SK-N-SH (cell line): Measurements from ENCODE around the gene ZDHHC24. TPM values are rescaled to one million over a fixed set of nuclear protein-coding genes. Genes with fewer than 3 reads are reported as not detected.

Experiments used
- CTCF ChIA-PET: fragments of 300-600, 350-600 bp; formaldehyde crosslinking; extraction: SDS; loops from one replicate; lab custom pipeline; 2021; lab: Yijun Ruan, JAX
- POLR2A ChIA-PET: fragments of 350-600 bp; sonication (Branson Sonifier 250); formaldehyde crosslinking; extraction: SDS; loops from one replicate; lab custom pipeline; 2020; ENCODE audit warnings: antibody characterized with exemption, inconsistent platforms; lab: Yijun Ruan, JAX
- DNase-seq: peaks from one replicate; pipeline ENCODE4 v3.0.0; 2012
- H2AFZ ChIP-seq: fragments of 200-600 bp; sonication (generic); 2 replicates; pipeline ENCODE4 v1.8.1; 2016; ENCODE audit warnings: antibody characterized with exemption, mild to moderate bottlenecking, low read depth
- H3F3A ChIP-seq: fragments of 200-600 bp; sonication (generic); replicated peaks from 2 replicates; pipeline ENCODE3; 2016; ENCODE audit warnings: antibody characterized with exemption, mild to moderate bottlenecking; ENCODE audit not compliant: insufficient read depth
- H3K27ac ChIP-seq, 2 experiments: fragments of 200-500 bp in 1 of 2; fragments of 200-600 bp in 1 of 2; sonication (Bioruptor generic) in 1 of 2; sonication (generic), shearing (Covaris generic) in 1 of 2; 2 replicates each; pipeline versions ENCODE4 v1.5.1 to v1.6.1; 2014 to 2016; ENCODE audit warnings: low read depth in 2 of 2, inconsistent platforms in 1 of 2, low read length in 1 of 2, mild to moderate bottlenecking in 1 of 2, mixed read lengths in 1 of 2
- H3K27me3 ChIP-seq: fragments of 200-600 bp; sonication (generic), shearing (Covaris generic); 2 replicates; pipeline ENCODE4 v1.6.1; 2016; ENCODE audit warnings: mixed run types; ENCODE audit not compliant: insufficient read depth
- H3K36me3 ChIP-seq, 2 experiments: fragments of 200-500 bp in 1 of 2; fragments of 200-600 bp in 1 of 2; sonication (Bioruptor generic) in 1 of 2; sonication (generic) in 1 of 2; replicated peaks in 1 of 2; 2 replicates each; pipeline versions ENCODE3 to v1.5.1; 2014 to 2016; ENCODE audit warnings: low read length in 1 of 2, mild to moderate bottlenecking in 1 of 2; ENCODE audit not compliant: insufficient read depth in 2 of 2, control insufficient read depth in 1 of 2
- H3K4me1 ChIP-seq, 2 experiments: fragments of 200-500 bp in 1 of 2; fragments of 200-600 bp in 1 of 2; sonication (Bioruptor generic) in 1 of 2; sonication (generic), shearing (Covaris generic) in 1 of 2; 2 replicates each; pipeline versions ENCODE4 v1.5.1 to v1.6.1; 2014 to 2016; ENCODE audit warnings: low read depth in 1 of 2, low read length in 1 of 2, mixed run types in 1 of 2; ENCODE audit not compliant: insufficient read depth in 2 of 2, control insufficient read depth in 1 of 2
- H3K4me2 ChIP-seq: fragments of 200-600 bp; sonication (generic), shearing (Covaris generic); 2 replicates; pipeline ENCODE4 v1.6.1; 2017; ENCODE audit warnings: mixed run types
- H3K4me3 ChIP-seq, 2 experiments: fragments of 200-500 bp in 1 of 2; fragments of 200-600 bp in 1 of 2; sonication (Bioruptor generic) in 1 of 2; sonication (generic), shearing (Covaris generic) in 1 of 2; 2 replicates each; pipeline versions ENCODE4 v1.5.1 to v1.8.1; 2014 to 2016; ENCODE audit warnings: low read depth in 2 of 2, inconsistent platforms in 1 of 2, low read length in 1 of 2, mild to moderate bottlenecking in 1 of 2, mixed read lengths in 1 of 2, moderate library complexity in 1 of 2
- H3K79me2 ChIP-seq: fragments of 200-600 bp; sonication (generic); 2 replicates; pipeline ENCODE4 v1.8.1; 2017; ENCODE audit warnings: mild to moderate bottlenecking; ENCODE audit not compliant: insufficient read depth
- H3K9ac ChIP-seq: fragments of 200-600 bp; sonication (generic); 2 replicates; pipeline ENCODE4 v1.6.1; 2017; ENCODE audit warnings: mixed run types
- H3K9me2 ChIP-seq: fragments of 200-600 bp; sonication (generic); 2 replicates; pipeline ENCODE4 v1.6.1; 2017; ENCODE audit warnings: mixed run types
- H3K9me3 ChIP-seq: fragments of 200-600 bp; sonication (generic); 2 replicates; pipeline ENCODE4 v1.6.1; 2017; ENCODE audit warnings: mixed run types, mild to moderate bottlenecking, moderate library complexity
- H4K20me1 ChIP-seq: fragments of 200-600 bp; sonication (generic); 2 replicates; pipeline ENCODE4 v1.6.1; 2017; ENCODE audit warnings: mild to moderate bottlenecking, mixed run types; ENCODE audit not compliant: insufficient read depth
- FOSL2 ChIP-seq: IDR thresholded peaks from 2 replicates; pipeline ENCODE4 v1.4.0; 2012; ENCODE audit warnings: low read depth, mild to moderate bottlenecking, moderate library complexity, borderline replicate concordance
- FOXJ3 ChIP-seq: sonication (generic); formaldehyde crosslinking; IDR thresholded peaks from 2 replicates; pipeline ENCODE4 v1.5.1; 2020; ENCODE audit warnings: mild to moderate bottlenecking, missing genetic modification reagents
- IRF3 ChIP-seq: fragments of 150-350 bp; IDR thresholded peaks from 2 replicates; pipeline ENCODE4 v1.6.1; 2016; ENCODE audit warnings: mild to moderate bottlenecking, low read depth, low read length
- JUND ChIP-seq: IDR thresholded peaks from 2 replicates; pipeline ENCODE4 v1.4.0; 2012
- MEF2A ChIP-seq: IDR thresholded peaks from 2 replicates; pipeline ENCODE4 v1.4.0; 2012; ENCODE audit warnings: low read depth, borderline replicate concordance
- MXI1 ChIP-seq: IDR thresholded peaks from 2 replicates; pipeline ENCODE4 v1.6.1; 2012; ENCODE audit warnings: mild to moderate bottlenecking, low read depth, low read length, improper control_type of control experiment
- PBX3 ChIP-seq: IDR thresholded peaks from 2 replicates; pipeline ENCODE4; 2012
- RFX5 ChIP-seq: IDR thresholded peaks from 2 replicates; pipeline ENCODE4 v1.6.1; 2012; ENCODE audit warnings: mild to moderate bottlenecking, improper control_type of control experiment, low read length
- SMC3 ChIP-seq: IDR thresholded peaks from 2 replicates; pipeline ENCODE4 v1.6.1; 2012; ENCODE audit warnings: low read depth, low read length, improper control_type of control experiment
- USF2 ChIP-seq: fragments of 150-350 bp; IDR thresholded peaks from 2 replicates; pipeline ENCODE4 v1.6.1; 2017; ENCODE audit warnings: antibody characterized with exemption, low read length, low read depth, borderline replicate concordance
- YY1 ChIP-seq: IDR thresholded peaks from 2 replicates; pipeline ENCODE4 v1.4.0; 2012; ENCODE audit warnings: low read depth, mild to moderate bottlenecking
- WGBS: methylation state at CpG from one replicate; pipeline ENCODE4 v1.1.6; 2017; ENCODE audit warnings: low lambda C conversion rate; 5-methylcytosine and 5-hydroxymethylcytosine counted together
- polyA plus RNA-seq, 3 experiments: library from polyadenylated mRNA; depleted of rRNA; stranded (reverse); fragments of >200 nt; gene quantifications; 2 replicates each; pipeline ENCODE4 v1.2.3, GENCODE V29; 2012

Gene ZDHHC24
- polyA plus RNA-seq, 1 of the 3 experiments (the other 2 are of a cell fraction), result 13.1 TPM

GRCh38 chr11:66561975-66562248 is 16.1 kb upstream of the ZDHHC24 start:
- Histone ChIP-seq H3K9me2 (no peaks in the 10 kb centered on the region), H3K4me3 (no peak overlapping the region), H3K4me1 (no peaks in the 10 kb centered on the region; a peak in 1 of 4 replicates), H2AFZ (no peak overlapping the region), H4K20me1 (no peaks in the 10 kb centered on the region), H3K4me2 (no peak overlapping the region), H3K9ac (no peak overlapping the region), H3K27ac (no peak overlapping the region), H3K27me3 (no peaks in the 10 kb centered on the region), H3F3A (no peaks in the 10 kb centered on the region), H3K36me3 (no peaks in the 10 kb centered on the region), H3K79me2 (no peaks in the 10 kb centered on the region), H3K9me3 (no peaks in the 10 kb centered on the region)
- no peak for DNase-seq
- CTCF ChIA-PET, result interaction anchor here (1.9 kb wide), 1 partner anchor 116 kb away, joined by 10 read pairs; the partner anchor contains the start of gene RBM4B
- WGBS, result 67% methylated on average over 1 of the region's 9 CpGs
- TF ChIP-seq FOSL2 (no peak), JUND (no peak), USF2 (no peak), MXI1 (no peak), YY1 (no peak), PBX3 (no peak), FOXJ3 (CRISPR knock-in tag) (no peak), IRF3 (no peak), SMC3 (no peak)
- POLR2A ChIA-PET, result interaction anchor here (0.6 to 1.1 kb wide), 2 partner anchors 32 to 116 kb away, joined by 3 read pairs; partner anchors contain the start of gene RBM4B

- H3K9ac ChIP-seq, result no peak overlapping the region
- H3F3A ChIP-seq, result no peaks in the 10 kb centered on the region
- H3K27ac ChIP-seq, result no peak overlapping the region
- TF ChIP-seq FOSL2 (no peak), IRF3 (no peak), MEF2A (no peak), JUND (no peak), RFX5 (no peak), SMC3 (no peak)
- no peaks in the 10 kb centered on the region for H3K79me2 ChIP-seq
- no peaks in the 10 kb centered on the region; a peak in 1 of 4 replicates for H3K4me1 ChIP-seq
- DNase-seq, result no peak
- H4K20me1 ChIP-seq, result no peaks in the 10 kb centered on the region
- no peak overlapping the region for H2AFZ ChIP-seq
- no peak overlapping the region for H3K4me3 ChIP-seq
- no peaks in the 10 kb centered on the region for H3K27me3 ChIP-seq
- CTCF ChIA-PET, result interaction anchor here (1.9 kb wide), 1 partner anchor 117 kb away, joined by 10 read pairs; the partner anchor contains the start of gene RBM4B
- H3K4me2 ChIP-seq, result no peak overlapping the region
- H3K9me2 ChIP-seq, result no peaks in the 10 kb centered on the region
- no peaks in the 10 kb centered on the region for H3K9me3 ChIP-seq
- POLR2A ChIA-PET, result interaction anchor here (0.6 to 1.1 kb wide), 2 partner anchors 31 to 116 kb away, joined by 3 read pairs; partner anchors contain the start of gene RBM4B
- no peaks in the 10 kb centered on the region for H3K36me3 ChIP-seq
- 88% methylated on average over 5 of the region's 14 CpGs for WGBS
Measured at GRCh38 chr11:66561178-66561974, 15.5 kb upstream of the ZDHHC24 start.
